Colonic mucosa (tissue), 4 donors: ENCODE data around the gene CACNA2D2. TPM values are rescaled to one million over a fixed set of nuclear protein-coding genes. Genes with fewer than 3 reads are reported as not detected.

Experiments
- DNase-seq: peaks from one replicate; pipeline ENCODE4 v3.0.0-alpha.2; 2020
- H3K27ac ChIP-seq: fragments of 200-600 bp; one replicate; pipeline ENCODE4 v1.8.0; 2021
- H3K27me3 ChIP-seq: fragments of 200-600 bp; one replicate; pipeline ENCODE4 v1.8.0; 2021
- H3K36me3 ChIP-seq: fragments of 200-600 bp; one replicate; pipeline ENCODE4 v1.8.0; 2021
- H3K4me1 ChIP-seq: fragments of 200-600 bp; one replicate; pipeline ENCODE4 v1.8.0; 2021; ENCODE audit warnings: mild to moderate bottlenecking
- H3K4me3 ChIP-seq: fragments of 200-600 bp; one replicate; pipeline ENCODE4 v1.8.0; 2021
- H3K9ac ChIP-seq, 2 donors: one replicate each; pipeline ENCODE4 v1.7.0; 2013; ENCODE audit warnings: control low read depth in 2 of 2, low read depth in 2 of 2, low read length in 2 of 2
- H3K9me3 ChIP-seq: fragments of 200-600 bp; one replicate; pipeline ENCODE4 v1.8.0; 2021
- CTCF ChIP-seq: fragments of 200-600 bp; IDR thresholded peaks from one replicate; pipeline ENCODE4 v1.8.0; 2022; ENCODE audit warnings: antibody characterized with exemption, mild to moderate bottlenecking
- intact Hi-C: fragments of 100-400 bp; cut with DNase I; formaldehyde crosslinking; loops from one replicate; pipeline ENCODE4 v1.14.1; 2022
- total RNA-seq, 2 donors: library from RNA; stranded (reverse); fragmentation: NEBNext Ultra II Directional in 1 of 2; extraction: Animal tissue kit (Norgen Biotek cat#: 25700) in 1 of 2; gene quantifications; one replicate each; pipeline ENCODE4 v1.2.1, GENCODE V29; 2021
- donor health status: healthy.
- donor health status: DM: no; HTN: no; CAD: no.
- donor health status: DM: no; HTN: no; CAD: no.

The CACNA2D2 gene
- total RNA-seq, 2 donors from 2014 or later: 2.4 to 3.3 TPM

- intact Hi-C loops: no loop called here
- no peaks in the 10 kb centered on the region for H3K27me3 ChIP-seq
- H3K4me1 ChIP-seq: no peaks in the 10 kb centered on the region
- H3K9me3 ChIP-seq: no peaks in the 10 kb centered on the region
- no peaks in the 10 kb centered on the region for H3K36me3 ChIP-seq
- H3K9ac ChIP-seq: no peak overlapping the region
- no peak for DNase-seq
- no peak overlapping the region for H3K4me3 ChIP-seq
- H3K27ac ChIP-seq: no peak overlapping the region
- TF ChIP-seq CTCF: no peak
Observed at GRCh38 chr3:50524746-50525145, 21.3 kb upstream of the CACNA2D2 start.

DNA sequence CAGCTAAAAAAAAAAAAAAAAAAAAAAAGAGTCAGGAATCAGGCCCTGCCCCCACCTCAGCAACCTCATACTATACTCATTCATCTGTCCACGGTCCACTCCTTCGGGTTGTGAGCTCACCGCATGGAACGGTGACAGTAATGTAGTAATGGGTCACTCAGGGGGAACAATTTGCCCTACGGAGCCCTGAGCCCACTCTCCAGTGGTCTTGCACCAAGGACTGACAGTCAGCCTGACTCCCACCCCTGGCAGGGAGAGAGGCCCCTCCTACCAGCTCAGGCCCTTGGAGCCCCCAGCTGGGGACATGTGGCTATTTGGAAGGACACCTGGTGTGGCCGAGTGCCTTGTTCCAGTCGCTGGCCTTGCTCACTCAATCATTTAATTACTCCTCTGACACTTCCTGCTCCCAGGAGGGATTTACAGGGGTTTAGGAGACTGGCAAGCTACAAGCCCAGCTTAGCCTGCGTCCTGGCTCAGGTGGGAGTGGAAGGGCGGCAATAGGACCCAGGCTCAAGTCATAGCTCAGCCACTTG, 19.9 kb upstream of the CACNA2D2 start:
- no peak for DNase-seq
- intact Hi-C loops: no loop called here
- H3K27ac ChIP-seq: no peak overlapping the region
- H3K4me1 ChIP-seq: no peaks in the 10 kb centered on the region
- no peak overlapping the region for H3K4me3 ChIP-seq
- no peaks in the 10 kb centered on the region for H3K27me3 ChIP-seq
- no peak overlapping the region for H3K9ac ChIP-seq
- H3K36me3 ChIP-seq: no peaks in the 10 kb centered on the region
- H3K9me3 ChIP-seq: no peaks in the 10 kb centered on the region
- no peak for TF ChIP-seq CTCF

DNA sequence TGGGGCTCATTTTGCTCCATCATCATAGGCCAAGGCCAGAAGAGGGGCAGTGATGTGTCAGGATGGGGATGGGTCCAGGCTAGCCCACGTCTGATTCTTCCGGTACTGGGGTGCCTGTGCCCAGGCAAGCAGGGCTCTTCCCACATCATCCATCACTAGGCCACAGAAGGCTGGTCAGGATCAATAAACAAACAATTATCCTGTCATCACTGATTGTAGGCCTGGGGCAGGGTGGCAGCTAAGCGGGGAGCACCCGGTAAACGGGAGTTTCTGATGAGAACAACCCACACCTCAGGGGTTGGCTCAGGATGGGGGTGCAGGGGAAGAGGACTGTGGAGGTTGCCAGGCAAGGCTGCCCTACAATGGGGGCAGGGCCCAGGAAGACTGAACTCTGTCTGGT, 18.1 kb upstream of the CACNA2D2 start:
- TF ChIP-seq CTCF: no peak
- H3K4me3 ChIP-seq: no peak overlapping the region
- no peak overlapping the region for H3K27ac ChIP-seq
- no peaks in the 10 kb centered on the region for H3K27me3 ChIP-seq
- H3K4me1 ChIP-seq: no peaks in the 10 kb centered on the region
- H3K9me3 ChIP-seq: no peaks in the 10 kb centered on the region
- H3K36me3 ChIP-seq: no peaks in the 10 kb centered on the region
- intact Hi-C loops: no loop called here
- no peak for DNase-seq
- H3K9ac ChIP-seq: no peak overlapping the region

DNA sequence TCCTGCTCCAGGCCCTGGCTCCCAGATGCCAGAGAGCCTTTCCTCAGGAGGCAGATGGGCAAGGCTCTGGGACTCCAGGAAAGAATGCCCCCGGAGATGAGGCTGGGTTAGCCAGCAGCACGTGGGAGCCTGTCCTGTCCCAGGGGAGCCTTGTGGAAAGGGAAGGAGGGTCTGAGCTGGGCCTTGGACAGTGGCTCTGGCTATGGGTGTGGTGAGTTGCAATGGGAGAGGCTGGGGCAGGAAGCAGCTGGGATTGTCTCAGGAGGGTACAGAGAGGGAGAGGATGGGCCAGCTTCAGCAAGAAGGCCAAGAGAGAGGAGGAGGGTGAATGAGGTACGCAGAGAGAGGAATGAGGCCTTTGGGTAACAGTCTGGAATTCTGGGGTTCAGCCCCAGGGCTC, 17.4 kb upstream of the CACNA2D2 start:
- Histone ChIP-seq H3K4me3 (no peak overlapping the region), H3K4me1 (peaks cover 4% of the 10 kb centered on the region), H3K36me3 (no peaks in the 10 kb centered on the region), H3K9ac (no peak overlapping the region), H3K27ac (no peak overlapping the region), H3K27me3 (no peaks in the 10 kb centered on the region), H3K9me3 (no peaks in the 10 kb centered on the region)
- DNase-seq: no peak
- intact Hi-C loops: no loop called here
- no peak for TF ChIP-seq CTCF

DNA sequence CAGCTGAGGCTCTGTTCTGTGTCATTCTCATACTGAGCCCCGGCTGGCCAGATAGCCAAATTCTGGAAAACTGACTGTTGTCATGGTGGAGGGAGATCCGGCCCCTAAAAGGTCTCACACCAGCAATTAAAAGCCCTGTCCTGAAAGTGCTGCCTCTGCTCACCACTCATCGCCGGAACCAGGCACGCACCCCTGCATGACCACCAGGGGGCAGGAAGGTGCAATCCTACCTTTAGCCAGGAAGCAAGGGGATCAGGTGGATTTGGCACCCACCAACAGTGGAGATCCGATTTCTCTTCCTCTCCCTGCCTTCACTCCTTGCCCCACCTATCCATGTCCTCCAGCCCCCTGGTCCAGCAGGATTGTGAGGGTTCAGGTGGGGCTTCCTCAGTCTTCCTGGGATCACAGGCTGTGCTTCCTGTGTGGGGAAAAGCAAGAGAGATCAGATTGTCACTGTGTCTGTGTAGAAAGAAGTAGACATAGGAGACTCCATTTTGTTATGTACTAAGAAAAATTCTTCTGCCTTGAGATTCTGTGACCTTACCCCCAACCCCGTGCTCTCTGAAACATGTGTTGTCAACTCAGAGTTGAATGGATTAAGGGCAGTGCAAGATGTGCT, 16.1 kb upstream of the CACNA2D2 start:
- no peaks in the 10 kb centered on the region for H3K27me3 ChIP-seq
- DNase-seq: peak; percentile 75
- H3K36me3 ChIP-seq: no peaks in the 10 kb centered on the region
- H3K9me3 ChIP-seq: no peaks in the 10 kb centered on the region
- no peak overlapping the region for H3K4me3 ChIP-seq
- intact Hi-C loops: loop anchor here (2.0 kb wide), 1 partner anchor 95 kb away; no protein-coding TSS in a partner anchor
- no peak overlapping the region for H3K9ac ChIP-seq
- peaks cover 4% of the 10 kb centered on the region for H3K4me1 ChIP-seq
- no peak overlapping the region for H3K27ac ChIP-seq
- peak; percentile 93 for TF ChIP-seq CTCF
